Mesendoderm (in vitro differentiated cells): ENCODE results near the gene DDX43.
"Not testable (repeated sequence)": the region's sequence is repeated elsewhere in the genome, so short reads cannot be mapped to it uniquely, and the experiment has no call there.

Experiments
- DNase-seq: peaks from one replicate; pipeline ENCODE4 v3.0.0; 2013
- H2AK5ac ChIP-seq: 2 replicates; pipeline ENCODE4 v1.6.1; 2013; ENCODE audit warnings: low read length, inconsistent platforms
- H2BK120ac ChIP-seq: 2 replicates; pipeline ENCODE4 v1.6.1; 2013; ENCODE audit warnings: low read depth, mild to moderate bottlenecking, low read length, moderate library complexity, mixed read lengths
- H2BK15ac ChIP-seq: replicated peaks from 2 replicates; pipeline ENCODE4 v1.6.1; 2013; ENCODE audit warnings: low read depth, mild to moderate bottlenecking, moderate library complexity
- H2BK5ac ChIP-seq: 2 replicates; pipeline ENCODE4 v1.6.1; 2013; ENCODE audit warnings: low read length, inconsistent platforms
- H3K18ac ChIP-seq: 2 replicates; pipeline ENCODE4 v1.6.1; 2013; ENCODE audit warnings: mild to moderate bottlenecking, low read length, mixed read lengths
- H3K23ac ChIP-seq: one replicate; pipeline ENCODE4 v1.6.1; 2013; ENCODE audit warnings: low read length
- H3K27ac ChIP-seq: 2 replicates; pipeline ENCODE4 v1.5.1; 2013; ENCODE audit warnings: low read depth, mild to moderate bottlenecking, inconsistent platforms, low read length, moderate library complexity
- H3K27me3 ChIP-seq: 2 replicates; pipeline ENCODE4 v1.6.1; 2013; ENCODE audit warnings: low read length, control low read depth, mild to moderate bottlenecking, inconsistent platforms; ENCODE audit not compliant: insufficient read depth, poor library complexity
- H3K36me3 ChIP-seq: 2 replicates; pipeline ENCODE4 v1.6.1; 2013; ENCODE audit warnings: low read length, inconsistent platforms; ENCODE audit not compliant: control insufficient read depth, insufficient read depth
- H3K4ac ChIP-seq: one replicate; pipeline ENCODE4 v1.6.1; 2013; ENCODE audit warnings: low read depth, mild to moderate bottlenecking, low read length, moderate library complexity
- H3K4me1 ChIP-seq: 2 replicates; pipeline ENCODE4 v1.6.1; 2013; ENCODE audit warnings: low read depth, low read length, inconsistent platforms; ENCODE audit not compliant: control insufficient read depth
- H3K4me2 ChIP-seq: 2 replicates; pipeline ENCODE4 v1.6.1; 2013; ENCODE audit warnings: low read length
- H3K4me3 ChIP-seq: 2 replicates; pipeline ENCODE4 v1.5.1; 2013; ENCODE audit warnings: mild to moderate bottlenecking, low read length
- H3K56ac ChIP-seq: one replicate; pipeline ENCODE4 v1.6.1; 2013; ENCODE audit warnings: low read length
- H3K79me1 ChIP-seq: 2 replicates; pipeline ENCODE4 v1.6.1; 2013; ENCODE audit warnings: low read length, inconsistent platforms
- H3K79me2 ChIP-seq: 2 replicates; pipeline ENCODE4 v1.6.1; 2013; ENCODE audit warnings: mild to moderate bottlenecking, low read length; ENCODE audit not compliant: control insufficient read depth, insufficient read depth
- H3K9ac ChIP-seq: 2 replicates; pipeline ENCODE4 v1.6.1; 2013; ENCODE audit warnings: low read length, inconsistent platforms
- H4K5ac ChIP-seq: one replicate; pipeline ENCODE4 v1.6.1; 2013; ENCODE audit warnings: low read length
- H4K8ac ChIP-seq: one replicate; pipeline ENCODE4 v1.6.1; 2013; ENCODE audit warnings: low read depth, mild to moderate bottlenecking, control low read depth, low read length, moderate library complexity
- WGBS: extraction: QIAGEN DNeasy Blood & Tissue Kit; methylation state at CpG from one replicate; pipeline ENCODE4 v1.1.7; 2013; ENCODE audit warnings: low lambda C conversion rate, missing lambda C conversion rate; ENCODE audit not compliant: insufficient coverage; ENCODE audit errors: extremely low coverage; 5-methylcytosine and 5-hydroxymethylcytosine counted together

DDX43 gene

GRCh38 chr6:73451223-73452106 is 56.8 kb downstream of the DDX43 start:
- H3K18ac ChIP-seq: peak overlapping the region; percentile 46
- no peak overlapping the region for H2BK120ac ChIP-seq
- no peak overlapping the region for H2AK5ac ChIP-seq
- WGBS: no CpG with 5 or more reads among the region's 79 CpGs
- H3K4ac ChIP-seq: peak overlapping the region; percentile 49
- no peak overlapping the region for H2BK15ac ChIP-seq
- H3K79me2 ChIP-seq: no peaks in the 10 kb centered on the region
- no peak overlapping the region for H3K27ac ChIP-seq
- H3K27me3 ChIP-seq: no peaks in the 10 kb centered on the region
- peak overlapping the region; percentile 75 for H3K9ac ChIP-seq
- no peak overlapping the region for H2BK5ac ChIP-seq
- H4K5ac ChIP-seq: no peak overlapping the region
- peak overlapping the region; percentile 69 for H3K56ac ChIP-seq
- no peaks in the 10 kb centered on the region for H3K4me1 ChIP-seq
- H4K8ac ChIP-seq: no peak overlapping the region
- peak; percentile 48 for DNase-seq
- peak overlapping the region; percentile 23 for H3K4me2 ChIP-seq
- H3K79me1 ChIP-seq: no peaks in the 10 kb centered on the region
- peak overlapping the region; percentile 49 for H3K4me3 ChIP-seq
- H3K36me3 ChIP-seq: no peaks in the 10 kb centered on the region
- no peak overlapping the region for H3K23ac ChIP-seq

DNA sequence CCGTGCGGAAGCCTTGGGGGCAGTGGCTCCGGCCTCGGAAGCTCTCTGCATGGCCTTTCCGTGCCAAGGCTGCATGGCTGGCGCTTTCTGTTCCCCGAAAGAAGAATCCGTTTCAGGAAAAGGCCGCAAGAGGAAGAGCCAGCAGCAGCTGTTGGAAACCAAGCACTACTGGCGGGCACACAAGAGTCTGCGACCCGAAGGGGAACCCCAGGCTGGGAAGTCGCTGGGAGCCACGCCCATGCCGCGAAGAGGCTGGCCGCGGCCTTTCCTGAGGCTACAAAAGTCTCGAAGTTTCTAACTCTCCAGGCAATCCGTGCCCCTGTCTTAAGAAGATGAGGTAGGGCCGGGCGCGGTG is 57.5 kb downstream of the DDX43 start, which contains the start of gene CGAS:
CGAS (minus strand) TSS at position 191 of the 355 bp plus-strand sequence; CDS start at position 75, 116 bp downstream.
- peak within 1 kb of the TSS; percentile 69 for H3K56ac ChIP-seq
- no peak within 1 kb of the TSS for H2BK5ac ChIP-seq
- H3K27ac ChIP-seq: no peak within 1 kb of the TSS
- peak; percentile 69 for DNase-seq
- no peak within 1 kb of the TSS for H2AK5ac ChIP-seq
- H3K23ac ChIP-seq: no peak within 1 kb of the TSS
- peak within 1 kb of the TSS; percentile 49 for H3K4me3 ChIP-seq
- no peaks in the 10 kb centered on the region for H3K36me3 ChIP-seq
- no peaks in the 10 kb centered on the region for H3K27me3 ChIP-seq
- no peaks in the 10 kb centered on the region for H3K4me1 ChIP-seq
- WGBS: no CpG with 5 or more reads among the region's 23 CpGs
- H3K4me2 ChIP-seq: peak within 1 kb of the TSS; percentile 23
- peak within 1 kb of the TSS; percentile 46 for H3K18ac ChIP-seq
- H3K9ac ChIP-seq: peak within 1 kb of the TSS; percentile 75
- H3K79me1 ChIP-seq: no peaks in the 10 kb centered on the region
- H3K79me2 ChIP-seq: no peaks in the 10 kb centered on the region
- H2BK15ac ChIP-seq: no peak within 1 kb of the TSS
- H3K4ac ChIP-seq: peak within 1 kb of the TSS; percentile 49
- no peak within 1 kb of the TSS for H2BK120ac ChIP-seq
- H4K5ac ChIP-seq: no peak within 1 kb of the TSS
- H4K8ac ChIP-seq: no peak within 1 kb of the TSS

DNA sequence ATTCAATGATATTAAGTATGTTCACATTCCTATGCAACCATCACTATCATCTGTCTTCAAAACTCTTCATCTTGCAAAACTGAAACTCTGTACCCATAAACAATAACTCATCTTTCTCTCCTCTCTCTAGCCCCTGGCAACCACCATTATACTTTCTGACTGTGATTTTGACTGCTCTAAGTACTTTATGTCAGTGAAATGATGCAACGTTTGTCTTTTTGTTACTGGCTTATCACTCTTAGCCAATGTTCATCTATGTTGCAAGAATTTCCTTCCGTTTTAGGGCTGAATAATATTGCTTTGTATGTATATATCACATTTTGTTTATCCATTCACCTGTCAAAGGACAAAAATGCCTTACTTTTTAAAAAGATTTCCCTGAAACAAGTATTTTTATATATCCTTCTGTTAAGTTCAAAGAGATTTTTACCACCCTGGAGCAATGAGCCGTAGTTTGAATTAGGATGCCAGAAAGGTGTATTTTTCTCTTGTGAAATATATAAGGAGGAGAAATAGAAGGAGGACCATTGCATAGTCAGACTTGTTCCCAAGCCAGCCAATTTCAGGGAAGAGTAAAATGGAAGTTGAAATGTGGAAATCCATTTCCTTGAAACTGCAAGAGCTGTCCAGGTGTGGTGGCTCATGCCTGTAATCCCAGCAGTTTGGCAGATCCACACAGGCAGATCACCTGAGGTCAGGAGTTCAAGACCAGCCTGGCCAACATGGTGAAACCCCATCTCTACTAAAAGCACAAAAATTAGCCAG is 61.4 kb downstream of the DDX43 start:
- Histone ChIP-seq H3K56ac (no peak overlapping the region), H3K4me2 (no peak overlapping the region), H3K23ac (no peak overlapping the region), H2AK5ac (no peak overlapping the region), H3K79me2 (no peaks in the 10 kb centered on the region), H2BK120ac (no peak overlapping the region), H3K79me1 (no peaks in the 10 kb centered on the region), H4K8ac (no peak overlapping the region), H3K4me1 (no peaks in the 10 kb centered on the region), H2BK15ac (no peak overlapping the region), H3K27me3 (no peaks in the 10 kb centered on the region), H3K36me3 (no peaks in the 10 kb centered on the region), H4K5ac (no peak overlapping the region), H3K27ac (no peak overlapping the region), H3K4ac (no peak overlapping the region), H3K18ac (no peak overlapping the region), H2BK5ac (no peak overlapping the region), H3K4me3 (no peak overlapping the region), H3K9ac (no peak overlapping the region)
- WGBS: no CpG with 5 or more reads among the region's 3 CpGs
- no peak for DNase-seq

GRCh38 chr6:73459474-73459873 is 64.8 kb downstream of the DDX43 start:
- not testable (repeated sequence) for H3K23ac ChIP-seq, H3K56ac ChIP-seq, H2AK5ac ChIP-seq, H3K79me1 ChIP-seq, H3K36me3 ChIP-seq, H2BK15ac ChIP-seq, H2BK120ac ChIP-seq, H3K18ac ChIP-seq, H3K27me3 ChIP-seq, H3K4me1 ChIP-seq, H4K5ac ChIP-seq, H3K4ac ChIP-seq, H2BK5ac ChIP-seq, H4K8ac ChIP-seq, DNase-seq, H3K4me3 ChIP-seq, H3K4me2 ChIP-seq, H3K27ac ChIP-seq, H3K9ac ChIP-seq, H3K79me2 ChIP-seq
- no CpG with 5 or more reads among the region's 7 CpGs for WGBS

GRCh38 chr6:73460056-73460455 is 65.4 kb downstream of the DDX43 start:
- Histone ChIP-seq H3K27ac (no peak overlapping the region), H3K4ac (no peak overlapping the region), H3K79me1 (peaks cover 3% of the 10 kb centered on the region), H3K18ac (no peak overlapping the region), H3K36me3 (no peaks in the 10 kb centered on the region), H3K27me3 (no peaks in the 10 kb centered on the region), H4K8ac (no peak overlapping the region), H2BK15ac (no peak overlapping the region), H3K79me2 (peaks cover 3% of the 10 kb centered on the region), H2AK5ac (no peak overlapping the region), H3K4me1 (no peaks in the 10 kb centered on the region), H3K23ac (no peak overlapping the region), H2BK120ac (no peak overlapping the region), H3K9ac (no peak overlapping the region), H3K4me2 (no peak overlapping the region), H4K5ac (no peak overlapping the region), H3K56ac (no peak overlapping the region), H2BK5ac (no peak overlapping the region), H3K4me3 (no peak overlapping the region)
- WGBS: no CpG with 5 or more reads among the region's 5 CpGs
- no peak for DNase-seq
